T-helper 2 cell (primary cell): Measurements from ENCODE around the gene CYP2D6.
A peak's percentile ranks its signal among the peaks of the same experiment; 100 is the strongest.
"Not testable (repeated sequence)": the region's sequence is repeated elsewhere in the genome, so short reads cannot be mapped to it uniquely, and the experiment has no call there.

ENCODE experiments used
- DNase-seq, 5 experiments: peaks; one replicate each; pipeline versions ENCODE4 v3.0.0 to v3.0.0-alpha.2; 2012 to 2022
- total RNA-seq, 2 donors: gene quantifications; one replicate each; lab custom pipeline; 2026; lab: John Stamatoyannopoulos, UW

CYP2D6 gene
- 0.62 to 2.2 reads per million in 2 donors for total RNA-seq

- DNase-seq = not testable (repeated sequence)
Measured at GRCh38 chr22:42130639-42131431, at the start of gene CYP2D6. CYP2D6 (minus strand) TSS chr22:42130810; CDS start chr22:42130791, 19 bp downstream.

DNA sequence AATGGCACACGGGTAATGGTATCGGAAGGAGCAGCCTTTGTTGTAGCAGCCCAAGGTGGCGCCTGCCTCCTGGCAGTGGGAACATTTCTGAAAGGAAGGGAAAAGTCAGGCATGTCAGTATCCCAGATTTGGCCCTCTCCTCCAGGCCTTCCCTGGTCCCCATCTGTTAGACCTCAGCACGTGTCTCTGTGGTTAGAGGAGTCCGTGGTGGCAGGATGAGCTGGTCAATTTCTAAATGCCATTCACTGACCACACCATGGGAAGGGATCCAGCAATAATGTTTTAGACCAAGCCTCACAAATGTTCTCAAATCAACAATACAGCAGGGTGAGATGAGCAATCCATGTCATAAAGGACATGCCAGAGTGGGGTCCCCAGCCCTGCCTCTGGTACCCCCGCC lies 49.0 kb upstream of the CYP2D6 start:
- no peak for DNase-seq

- no peak for DNase-seq
Measured at GRCh38 chr22:42178910-42179519, 48.4 kb upstream of the CYP2D6 start.

- DNase-seq = no peak
Measured at GRCh38 chr22:42177891-42178336, 47.3 kb upstream of the CYP2D6 start.

- no peak for DNase-seq
Measured at GRCh38 chr22:42176255-42176915, 45.8 kb upstream of the CYP2D6 start.

DNA sequence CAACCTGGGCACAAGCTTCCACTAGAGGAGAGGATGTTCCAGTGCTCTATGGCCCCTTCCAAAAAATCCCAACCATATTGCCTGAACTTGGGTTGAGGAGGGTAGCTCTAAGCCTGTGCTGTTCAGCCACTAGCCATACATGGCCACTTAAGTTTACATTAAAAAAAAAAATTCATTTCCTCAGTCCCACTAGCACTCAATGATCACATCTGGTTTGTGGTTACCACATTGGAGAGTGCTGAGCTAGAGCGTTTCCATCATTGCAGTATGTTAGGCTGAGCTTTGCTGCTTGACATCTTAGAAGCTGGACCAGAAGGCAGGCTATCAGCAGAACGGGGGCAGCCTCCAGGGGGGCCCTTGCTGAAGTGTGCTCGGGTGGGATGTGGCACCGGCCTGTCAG lies 43.5 kb upstream of the CYP2D6 start:
- peak in 1 of 5 experiments; percentile 82 for DNase-seq

DNA sequence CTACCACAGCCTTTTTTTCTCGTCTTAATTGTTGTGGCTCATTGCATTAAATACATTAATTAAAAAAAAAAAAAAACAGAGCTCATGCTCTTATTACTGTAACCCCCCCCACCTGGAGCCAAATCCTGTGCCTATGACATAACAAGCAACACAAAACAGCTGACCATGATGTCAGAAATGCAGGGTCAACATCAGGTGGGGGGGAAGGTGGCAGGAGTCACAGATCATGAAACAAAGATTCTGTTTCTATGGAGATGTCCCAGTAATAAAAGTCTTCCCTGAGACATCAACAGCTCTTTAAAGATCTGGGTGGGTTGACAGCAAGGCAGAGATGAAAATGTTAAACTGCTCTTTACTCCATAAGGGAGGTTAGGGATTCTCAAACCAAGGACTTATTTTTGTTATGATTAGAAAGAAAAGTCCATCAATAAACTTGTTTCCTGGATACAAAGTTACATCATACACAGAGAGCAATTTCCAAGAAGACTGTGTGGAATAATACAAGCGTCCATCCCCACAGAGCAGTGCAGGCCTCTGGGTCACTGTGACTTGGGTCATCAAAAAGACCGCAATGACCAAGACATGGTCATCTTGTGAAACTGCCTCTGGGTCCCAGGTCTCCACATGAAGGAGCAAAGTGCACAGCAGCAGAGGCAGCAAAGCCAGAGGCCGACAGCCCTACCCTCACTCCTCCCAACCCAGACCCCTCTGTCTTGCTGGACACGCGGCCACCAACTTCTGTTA lies 42.7 kb upstream of the CYP2D6 start:
- no peak for DNase-seq

DNA sequence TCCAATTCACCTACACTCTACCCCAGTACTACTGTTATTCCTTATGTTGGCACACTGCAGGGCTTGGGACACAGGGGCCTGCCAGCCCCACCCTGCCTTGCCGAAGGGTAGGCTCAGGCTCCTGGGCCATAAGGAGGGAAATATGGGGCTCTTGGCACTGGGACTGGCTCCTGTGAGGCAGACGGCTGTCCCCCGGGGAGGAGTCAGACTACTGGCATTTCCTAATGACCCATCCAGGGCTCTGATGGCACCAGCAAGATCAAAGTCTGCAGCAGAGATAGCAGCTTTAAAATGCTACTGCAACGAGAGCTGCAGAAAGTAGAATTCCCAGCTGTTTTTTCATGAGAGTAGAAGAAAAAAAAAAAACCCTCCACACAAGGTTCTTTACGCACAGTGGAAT lies 42.2 kb upstream of the CYP2D6 start:
- no peak for DNase-seq

DNA sequence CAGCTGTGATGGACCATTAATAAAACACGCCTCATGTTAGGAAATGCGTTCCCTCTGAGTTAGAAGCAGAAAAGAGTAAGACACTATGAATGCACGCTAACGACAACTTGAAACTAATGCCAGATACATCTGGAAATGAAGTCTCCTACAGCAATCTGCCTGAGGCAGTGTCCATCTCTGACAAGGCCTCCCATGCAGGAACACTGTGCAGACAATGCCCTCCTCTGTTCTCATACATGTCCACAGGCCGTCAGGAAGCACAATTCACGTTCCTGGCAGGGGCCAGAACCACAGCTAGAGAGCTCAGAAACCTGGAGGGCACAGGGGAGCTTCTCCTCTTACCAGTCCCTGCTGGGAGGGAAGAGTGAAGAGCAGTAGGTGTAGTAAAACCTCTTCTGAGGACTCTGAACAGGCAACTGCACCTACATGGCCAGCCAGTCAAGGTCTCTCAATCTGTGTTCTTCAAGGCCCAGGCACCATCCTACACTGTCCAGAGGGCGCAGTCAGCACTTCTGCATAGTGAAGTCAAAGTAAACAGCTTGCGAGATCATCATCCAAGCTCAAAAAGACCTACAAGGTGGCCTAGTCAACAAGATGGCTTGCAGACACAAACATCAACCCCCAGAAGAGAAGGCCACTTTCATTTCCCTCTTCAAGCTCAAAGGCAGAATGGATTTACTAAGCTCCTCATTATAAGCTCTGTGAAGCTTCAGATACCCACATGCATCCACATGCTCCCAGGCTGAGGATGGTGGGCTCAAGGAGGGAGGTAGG lies 41.5 kb upstream of the CYP2D6 start:
- DNase-seq = no peak

DNA sequence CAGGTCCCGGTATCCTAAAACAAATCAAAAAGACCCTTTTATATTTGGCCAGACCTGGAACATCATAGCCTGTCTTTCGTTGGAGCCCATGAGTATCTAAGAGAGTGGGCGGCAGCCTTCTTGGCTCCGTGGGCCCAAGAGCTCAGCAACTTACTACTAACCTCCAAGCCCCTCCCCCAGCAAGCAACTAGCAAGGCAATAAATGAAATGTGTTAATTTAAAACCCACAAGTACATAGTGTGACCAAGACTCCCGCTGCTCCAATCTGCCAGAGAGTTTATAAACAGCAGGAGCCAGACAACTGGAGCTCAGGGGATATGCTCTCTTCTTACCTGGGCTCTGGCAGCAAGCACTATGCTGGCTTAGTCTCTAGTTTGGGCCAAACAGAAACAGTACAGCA lies 40.8 kb upstream of the CYP2D6 start:
- no peak for DNase-seq

DNA sequence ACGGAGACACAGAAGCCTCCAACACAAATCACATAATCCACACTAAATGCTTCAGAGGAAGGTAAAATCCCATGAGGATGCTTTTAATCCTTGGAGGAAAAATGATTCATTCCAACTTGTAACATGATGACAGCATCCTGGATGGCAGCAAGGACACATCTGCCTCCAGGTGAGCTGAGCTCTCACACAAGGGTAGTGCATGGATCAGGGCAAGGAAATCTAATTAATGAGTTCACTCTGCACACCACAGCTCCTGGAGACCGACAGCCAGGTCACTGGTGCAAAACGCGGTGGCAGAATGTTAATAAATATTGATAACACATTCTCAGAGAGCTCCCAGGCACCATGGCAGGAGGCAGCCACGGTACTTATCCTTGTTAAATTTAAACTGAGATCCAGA lies 40.3 kb upstream of the CYP2D6 start:
- no peak for DNase-seq

- DNase-seq = peak; percentile 26 to 72 (median 65)
Measured at GRCh38 chr22:42169055-42169469, 38.5 kb upstream of the CYP2D6 start.

DNA sequence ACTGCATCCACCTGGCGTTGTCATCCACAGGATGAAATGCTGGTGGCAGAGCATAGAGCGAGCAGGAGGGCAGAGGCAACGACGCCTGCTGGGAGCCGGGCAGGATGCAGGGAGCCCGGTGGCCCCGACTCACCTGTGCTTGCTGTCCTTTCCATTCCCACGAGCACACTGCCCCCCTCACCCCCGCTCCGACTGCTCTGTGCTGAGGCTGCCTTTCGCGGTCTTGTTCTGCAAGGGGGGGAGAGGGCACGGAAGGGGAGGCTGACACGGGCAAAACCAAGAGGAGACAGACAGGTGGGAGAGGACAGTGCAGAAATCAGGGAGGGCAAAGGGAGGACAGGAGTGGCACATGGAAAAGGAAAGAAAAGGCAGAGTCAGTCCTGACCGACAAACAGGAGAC lies 37.9 kb upstream of the CYP2D6 start:
- no peak for DNase-seq

DNA sequence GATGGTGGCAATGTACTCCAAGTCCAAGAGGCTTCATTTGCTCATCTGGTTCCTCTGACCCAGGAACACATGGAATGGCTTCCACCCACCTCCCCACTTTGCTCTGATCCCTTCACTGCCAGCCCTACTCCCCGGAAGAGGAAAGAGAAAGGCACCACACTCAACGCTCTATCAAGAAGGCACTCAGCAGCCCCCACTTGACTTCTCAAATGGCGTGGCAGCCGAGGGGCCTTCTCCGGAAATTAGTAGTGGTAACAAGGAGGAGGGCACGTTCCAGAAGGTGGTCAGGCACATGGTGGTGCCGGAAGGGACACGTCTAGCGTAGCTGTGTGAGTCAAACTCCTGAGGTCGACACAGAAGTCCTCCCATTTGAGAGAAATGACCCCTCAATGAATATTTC lies 36.5 kb upstream of the CYP2D6 start:
- no peak for DNase-seq

DNA sequence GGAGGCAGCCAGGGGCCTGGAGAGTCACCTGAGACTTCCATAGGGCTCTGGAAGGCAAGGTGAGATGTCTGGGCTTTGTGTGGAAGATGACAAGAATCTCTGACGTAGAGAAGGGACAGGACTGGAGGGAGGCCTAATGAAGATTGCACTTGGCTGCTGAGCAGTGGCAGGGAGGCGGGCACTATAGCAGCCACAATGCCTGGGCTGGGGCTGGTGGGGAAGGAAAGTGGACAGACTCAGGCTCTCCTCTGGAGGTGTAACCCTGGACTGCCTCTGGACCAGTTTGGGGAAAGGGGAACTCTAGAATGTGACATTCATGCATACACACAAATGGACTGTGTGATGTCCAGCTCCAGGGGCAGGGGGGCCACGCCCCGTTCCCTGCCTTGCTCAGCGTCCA lies 34.3 kb upstream of the CYP2D6 start:
- no peak for DNase-seq

- DNase-seq = no peak
Measured at GRCh38 chr22:42163515-42163914, 32.9 kb upstream of the CYP2D6 start.

DNA sequence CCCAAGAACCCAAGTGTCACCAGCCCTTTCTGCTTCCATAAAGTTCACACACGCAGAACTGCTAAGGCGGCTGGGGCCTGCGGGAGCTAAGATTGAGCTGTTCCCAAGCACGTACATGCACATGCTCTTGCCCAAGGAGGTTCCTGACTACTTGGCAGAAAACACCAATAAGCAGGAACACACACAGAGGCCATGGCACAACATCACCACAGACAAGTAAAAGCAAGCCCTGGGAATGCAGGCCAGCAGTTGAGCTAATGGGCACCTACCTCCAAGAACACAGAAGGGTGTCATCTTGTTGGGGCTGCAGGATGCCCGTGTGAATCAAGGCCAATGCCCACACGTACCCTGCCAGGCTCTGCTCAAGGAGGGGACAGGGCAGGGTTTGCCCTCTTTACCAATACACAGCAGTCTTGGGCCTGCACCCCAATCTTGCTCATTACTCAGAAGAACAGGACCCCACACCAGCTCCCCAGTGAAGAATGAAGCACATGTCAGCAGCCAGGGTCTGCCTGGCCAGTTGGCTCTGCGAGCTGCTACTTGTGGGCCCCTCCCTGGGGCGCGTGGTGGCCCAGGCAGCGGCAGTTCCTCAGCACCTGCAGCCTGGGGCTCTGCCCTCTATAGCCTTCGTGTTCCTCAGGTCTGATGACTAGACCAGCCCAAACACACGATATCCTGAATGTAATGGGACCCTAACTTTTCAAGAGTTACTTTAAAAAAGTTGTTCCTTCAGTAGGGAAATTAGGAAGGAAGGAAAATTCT lies 32.3 kb upstream of the CYP2D6 start:
- DNase-seq = no peak

GRCh38 chr22:42160830-42161696 lies 30.5 kb upstream of the CYP2D6 start:
- DNase-seq = no peak

DNA sequence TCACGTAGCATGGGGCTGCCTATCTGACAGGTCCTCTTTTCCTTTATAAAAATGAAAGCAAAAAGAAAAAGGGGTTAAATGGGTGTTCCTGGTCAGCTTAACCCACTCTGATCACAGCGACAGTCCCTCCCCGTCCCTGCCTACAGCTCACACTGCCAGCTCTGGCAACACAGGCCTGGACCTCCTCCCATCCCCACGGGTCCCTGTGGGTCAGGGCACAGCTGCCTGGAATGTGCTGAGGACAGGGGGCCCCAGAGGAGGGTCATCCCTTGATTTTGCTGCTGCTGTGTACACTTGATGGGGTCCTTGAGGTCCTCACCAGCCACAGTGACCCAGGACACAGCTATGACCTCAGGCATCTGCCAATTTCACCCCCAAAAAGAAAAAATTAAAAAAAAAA lies 29.6 kb upstream of the CYP2D6 start:
- no peak for DNase-seq

GRCh38 chr22:42158456-42159132 lies 28.0 kb upstream of the CYP2D6 start:
- DNase-seq = no peak
